Activated gamma-delta T cell treated with Interleukin-2 at 50 U/mL for 16 hours (primary cell): ENCODE results near the gene RPS6KA3.
"Not testable (repeated sequence)": the region's sequence is repeated elsewhere in the genome, so short reads cannot be mapped to it uniquely, and the experiment has no call there.

ENCODE experiments used
- DNase-seq: peaks from one replicate; pipeline ENCODE4 v3.0.0-alpha.2; 2020

RPS6KA3 gene

GRCh38 chrX:20263474-20263873, 3.2 kb downstream of the RPS6KA3 start:
- DNase-seq: no peak

- DNase-seq: no peak
These were observed 5.8 kb downstream of the RPS6KA3 start for GRCh38 chrX:20260885-20261284.

GRCh38 chrX:20254712-20255299, 11.9 kb downstream of the RPS6KA3 start:
- DNase-seq: no peak

GRCh38 chrX:20253232-20253543, 13.5 kb downstream of the RPS6KA3 start:
- no peak for DNase-seq

GRCh38 chrX:20252381-20253231, 14.1 kb downstream of the RPS6KA3 start:
- peak; percentile 70 for DNase-seq

- DNase-seq: no peak
These were observed 15.0 kb downstream of the RPS6KA3 start for GRCh38 chrX:20251691-20252090.

GRCh38 chrX:20250146-20250545, 16.6 kb downstream of the RPS6KA3 start:
- DNase-seq: not testable (repeated sequence)

GRCh38 chrX:20248592-20249192, 18.0 kb downstream of the RPS6KA3 start:
- no peak for DNase-seq

GRCh38 chrX:20244931-20245330, 21.8 kb downstream of the RPS6KA3 start:
- DNase-seq: no peak

- DNase-seq: no peak
These were observed 26.5 kb downstream of the RPS6KA3 start for GRCh38 chrX:20240201-20240600.

- DNase-seq: no peak
These were observed 28.8 kb downstream of the RPS6KA3 start for GRCh38 chrX:20237864-20238263.

GRCh38 chrX:20235755-20236154, 31.0 kb downstream of the RPS6KA3 start:
- no peak for DNase-seq

- no peak for DNase-seq
These were observed 33.4 kb downstream of the RPS6KA3 start for GRCh38 chrX:20233336-20233735.

GRCh38 chrX:20231598-20231997, 35.1 kb downstream of the RPS6KA3 start:
- no peak for DNase-seq

- no peak for DNase-seq
These were observed 36.3 kb downstream of the RPS6KA3 start for GRCh38 chrX:20230406-20230805.

GRCh38 chrX:20229155-20229554, 37.6 kb downstream of the RPS6KA3 start:
- no peak for DNase-seq

GRCh38 chrX:20228245-20228644, 38.5 kb downstream of the RPS6KA3 start:
- no peak for DNase-seq

GRCh38 chrX:20227116-20227515, 39.6 kb downstream of the RPS6KA3 start:
- no peak for DNase-seq

GRCh38 chrX:20225488-20225833, 41.2 kb downstream of the RPS6KA3 start:
- no peak for DNase-seq

- no peak for DNase-seq
These were observed 41.8 kb downstream of the RPS6KA3 start for GRCh38 chrX:20224814-20225487.

- DNase-seq: no peak
These were observed 44.8 kb downstream of the RPS6KA3 start for GRCh38 chrX:20221902-20222301.

- no peak for DNase-seq
These were observed 47.7 kb downstream of the RPS6KA3 start for GRCh38 chrX:20218836-20219505.

GRCh38 chrX:20217906-20218305, 48.8 kb downstream of the RPS6KA3 start:
- no peak for DNase-seq
